Epithelial cell of esophagus (primary cell): ENCODE results near the gene KLHDC8A.
"Not testable (repeated sequence)": the region's sequence is repeated elsewhere in the genome, so short reads cannot be mapped to it uniquely, and the experiment has no call there.

Source experiments
- DNase-seq: peaks from one replicate; pipeline ENCODE4 v3.0.0; 2010; ENCODE audit warnings: low read depth
- H3K4me3 ChIP-seq: 2 replicates; pipeline ENCODE4 v1.5.1; 2011; ENCODE audit warnings: mild to moderate bottlenecking, low read length, control low read depth
- TF ChIP-seq, protein P1 (sequence below): IDR thresholded peaks from 2 replicates; pipeline ENCODE4 v1.5.1; 2011; ENCODE audit warnings: low read depth, mild to moderate bottlenecking, low read length, control low read depth, inconsistent platforms; ENCODE audit not compliant: insufficient read depth; ENCODE audit errors: missing control alignments

KLHDC8A gene

DNA sequence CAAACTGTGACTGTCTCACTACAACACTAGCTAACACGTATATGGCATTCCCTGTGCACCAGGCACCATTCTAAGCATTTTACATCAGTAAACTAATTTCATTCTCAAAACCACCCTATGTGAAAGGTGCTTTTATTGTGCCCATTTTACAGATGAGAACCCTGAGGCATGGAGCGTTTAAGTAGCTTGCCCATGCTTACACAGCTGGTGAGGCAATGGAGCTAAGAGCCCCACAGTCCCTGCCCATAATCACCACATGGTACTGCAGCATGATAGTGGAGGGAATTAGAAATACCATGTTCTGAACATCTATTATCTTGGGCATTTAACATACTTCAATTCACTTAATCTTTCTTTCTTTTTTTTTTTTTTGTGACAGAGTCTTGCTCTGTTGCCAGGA is 31.1 kb upstream of the KLHDC8A start:
- TF ChIP-seq, protein P1, sequence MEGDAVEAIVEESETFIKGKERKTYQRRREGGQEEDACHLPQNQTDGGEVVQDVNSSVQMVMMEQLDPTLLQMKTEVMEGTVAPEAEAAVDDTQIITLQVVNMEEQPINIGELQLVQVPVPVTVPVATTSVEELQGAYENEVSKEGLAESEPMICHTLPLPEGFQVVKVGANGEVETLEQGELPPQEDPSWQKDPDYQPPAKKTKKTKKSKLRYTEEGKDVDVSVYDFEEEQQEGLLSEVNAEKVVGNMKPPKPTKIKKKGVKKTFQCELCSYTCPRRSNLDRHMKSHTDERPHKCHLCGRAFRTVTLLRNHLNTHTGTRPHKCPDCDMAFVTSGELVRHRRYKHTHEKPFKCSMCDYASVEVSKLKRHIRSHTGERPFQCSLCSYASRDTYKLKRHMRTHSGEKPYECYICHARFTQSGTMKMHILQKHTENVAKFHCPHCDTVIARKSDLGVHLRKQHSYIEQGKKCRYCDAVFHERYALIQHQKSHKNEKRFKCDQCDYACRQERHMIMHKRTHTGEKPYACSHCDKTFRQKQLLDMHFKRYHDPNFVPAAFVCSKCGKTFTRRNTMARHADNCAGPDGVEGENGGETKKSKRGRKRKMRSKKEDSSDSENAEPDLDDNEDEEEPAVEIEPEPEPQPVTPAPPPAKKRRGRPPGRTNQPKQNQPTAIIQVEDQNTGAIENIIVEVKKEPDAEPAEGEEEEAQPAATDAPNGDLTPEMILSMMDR, result no peak
- DNase-seq, result no peak
- no peak overlapping the region for H3K4me3 ChIP-seq

DNA sequence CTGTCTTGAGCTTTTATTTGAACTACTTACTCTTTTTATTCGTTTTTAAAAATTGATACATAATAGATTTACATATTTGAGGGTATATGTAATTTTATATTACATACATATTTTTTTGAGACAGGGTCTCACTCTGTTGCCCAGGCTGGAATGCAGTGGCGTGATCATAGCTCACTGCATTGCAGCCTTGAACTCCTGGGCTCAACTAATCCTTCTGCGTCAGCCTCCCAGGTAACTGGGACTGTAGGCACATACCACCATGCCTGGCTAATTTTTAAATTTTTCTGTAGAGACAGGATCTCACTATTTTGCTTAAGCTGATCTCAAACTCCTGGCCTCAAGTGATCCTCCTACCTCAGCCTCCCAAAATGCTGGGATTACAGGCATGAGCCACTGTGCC is 26.3 kb upstream of the KLHDC8A start:
- not testable (repeated sequence) for H3K4me3 ChIP-seq, DNase-seq

DNA sequence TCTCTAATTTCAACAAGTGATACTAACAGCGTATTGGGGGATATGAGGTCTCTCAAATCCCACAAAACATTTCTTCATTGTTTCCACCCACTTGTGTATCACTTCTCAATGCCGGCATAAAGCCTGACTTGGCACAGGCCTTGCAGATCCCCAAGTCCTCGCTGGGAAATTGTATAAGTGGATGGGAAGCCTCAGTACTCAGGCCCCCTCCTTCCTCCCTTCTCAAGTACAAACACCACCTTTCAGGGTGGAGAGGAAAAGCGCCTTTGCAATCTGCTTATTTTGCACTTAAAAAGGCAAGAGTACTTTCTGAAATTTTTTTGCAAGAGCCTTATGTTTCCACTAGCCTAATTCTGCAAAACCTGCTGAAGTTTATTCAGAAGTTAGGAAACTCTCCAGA is 25.8 kb upstream of the KLHDC8A start:
- H3K4me3 ChIP-seq, result no peak overlapping the region
- TF ChIP-seq, protein P1, result no peak
- no peak for DNase-seq

DNA sequence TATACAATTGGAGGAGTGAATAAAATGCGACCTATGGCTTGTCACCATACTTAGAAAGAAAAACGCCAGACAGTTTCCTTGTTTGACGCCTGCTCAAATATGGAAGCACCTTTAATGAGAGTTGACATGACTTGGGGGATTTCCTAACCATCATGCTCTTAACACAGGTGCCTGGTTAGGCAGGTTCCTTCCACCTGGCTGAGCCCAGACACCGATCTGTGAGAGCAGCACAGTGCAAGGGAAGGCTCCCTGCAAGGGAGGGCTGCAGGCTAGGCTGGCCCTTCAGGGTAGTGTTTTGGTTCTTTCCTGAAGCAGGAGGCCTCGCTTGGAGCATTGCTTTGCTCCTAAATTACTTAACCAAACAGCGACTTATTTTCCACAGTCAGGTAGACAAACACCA is 24.6 kb upstream of the KLHDC8A start:
- TF ChIP-seq, protein P1, result no peak
- no peak for DNase-seq
- H3K4me3 ChIP-seq, result no peak overlapping the region

DNA sequence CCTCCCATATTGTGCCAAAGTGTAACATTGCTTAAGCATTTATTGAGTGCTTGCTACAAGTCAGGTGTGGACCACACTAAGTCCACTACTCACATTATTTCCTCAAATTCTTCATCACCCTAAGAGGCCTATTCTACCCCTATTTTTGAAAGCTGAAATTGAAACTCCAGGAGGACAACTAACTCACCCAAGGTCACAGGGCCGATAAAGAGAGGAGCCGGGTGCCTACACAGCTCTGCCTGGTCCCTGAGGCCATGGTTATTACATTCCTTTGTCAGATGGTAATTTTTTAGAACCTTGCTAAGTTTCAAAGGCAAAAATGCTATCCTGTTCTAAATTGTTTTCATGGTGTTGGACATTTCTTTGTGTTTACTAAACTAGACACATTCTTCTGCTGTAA is 24.2 kb upstream of the KLHDC8A start:
- H3K4me3 ChIP-seq, result no peak overlapping the region
- DNase-seq, result no peak
- TF ChIP-seq, protein P1, result no peak

DNA sequence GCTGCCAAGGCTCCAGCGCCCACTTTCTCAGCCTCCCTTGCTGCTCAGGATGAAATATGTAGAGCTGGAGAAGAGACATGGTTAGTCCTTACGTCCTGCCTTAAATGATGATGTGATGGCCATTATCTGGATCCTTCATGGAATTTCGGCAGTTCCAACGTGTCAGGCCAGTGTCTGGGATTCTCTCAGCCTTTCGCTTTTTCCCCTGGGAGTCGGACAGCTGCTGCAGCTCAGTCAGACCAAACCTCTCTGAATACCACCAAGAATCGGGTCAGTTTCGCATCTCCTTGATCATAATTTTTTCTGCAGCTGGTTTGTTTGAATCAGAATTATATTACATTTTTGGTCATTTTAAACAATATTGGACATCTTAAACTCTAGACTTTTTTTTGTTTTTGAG is 22.3 kb upstream of the KLHDC8A start:
- no peak overlapping the region for H3K4me3 ChIP-seq
- DNase-seq, result no peak
- TF ChIP-seq, protein P1, result no peak

DNA sequence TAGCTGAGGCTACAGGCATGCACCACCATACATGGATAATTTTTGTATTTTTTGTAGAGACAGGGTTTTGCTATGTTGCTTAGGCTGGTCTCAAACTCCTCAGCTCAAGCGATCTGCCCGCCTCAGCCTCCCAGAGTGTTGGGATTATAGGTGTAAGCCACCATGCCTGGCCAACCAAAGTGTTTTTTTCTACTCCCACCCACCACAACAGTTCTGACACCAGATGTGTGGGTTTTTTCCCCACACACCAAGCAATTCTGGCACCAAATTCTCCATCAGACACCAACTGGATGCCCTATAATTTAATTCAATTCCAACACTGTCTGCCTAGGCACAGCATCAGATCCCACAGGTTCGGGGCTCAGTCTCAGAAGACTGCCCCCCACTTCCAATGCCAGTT is 20.6 kb upstream of the KLHDC8A start:
- no peak for DNase-seq
- TF ChIP-seq, protein P1, result no peak
- no peak overlapping the region for H3K4me3 ChIP-seq

DNA sequence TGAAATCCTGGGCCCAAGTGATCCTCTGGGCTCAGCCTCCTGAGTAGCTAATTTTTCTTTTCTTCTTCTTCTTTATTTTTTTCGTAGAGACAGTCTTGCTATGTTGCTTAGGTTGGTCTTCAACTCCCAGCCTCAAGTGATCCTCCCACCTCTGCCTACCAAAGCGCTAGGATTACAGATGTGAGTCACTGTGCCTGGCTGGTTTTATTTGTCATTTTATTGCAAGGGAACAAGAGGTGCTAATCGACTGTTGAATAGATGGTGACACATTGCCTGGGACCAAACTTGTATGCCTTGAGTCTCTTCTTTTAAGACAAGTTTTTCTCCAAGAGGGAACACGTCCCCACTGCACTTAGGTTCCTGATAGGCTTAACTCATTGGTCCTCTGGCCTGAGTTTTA is 20.0 kb upstream of the KLHDC8A start:
- TF ChIP-seq, protein P1, result no peak

More for the DNA sequence above, 20.0 kb upstream of the KLHDC8A start:
- H3K4me3 ChIP-seq, result no peak overlapping the region
- peak; percentile 78 for DNase-seq
